Measurements from ENCODE around the gene KLHL3. TPM values are rescaled to one million over a fixed set of nuclear protein-coding genes. Genes with fewer than 3 reads are reported as not detected.

Gene KLHL3
- total and polyA plus RNA-seq, 9 of the 15 experiments (the other 6 are each of a cell fraction or from before 2014, with no cell fraction given): under 0.01 to 1.5 (median 0.22) TPM

- 0% methylated on average over 3 of the region's 3 CpGs for WGBS (ENCODE audit: insufficient coverage, low coverage, missing lambda C conversion rate)
- in situ Hi-C loops (cut with MboI): no loop called here
- TF ChIP-seq, protein P1, sequence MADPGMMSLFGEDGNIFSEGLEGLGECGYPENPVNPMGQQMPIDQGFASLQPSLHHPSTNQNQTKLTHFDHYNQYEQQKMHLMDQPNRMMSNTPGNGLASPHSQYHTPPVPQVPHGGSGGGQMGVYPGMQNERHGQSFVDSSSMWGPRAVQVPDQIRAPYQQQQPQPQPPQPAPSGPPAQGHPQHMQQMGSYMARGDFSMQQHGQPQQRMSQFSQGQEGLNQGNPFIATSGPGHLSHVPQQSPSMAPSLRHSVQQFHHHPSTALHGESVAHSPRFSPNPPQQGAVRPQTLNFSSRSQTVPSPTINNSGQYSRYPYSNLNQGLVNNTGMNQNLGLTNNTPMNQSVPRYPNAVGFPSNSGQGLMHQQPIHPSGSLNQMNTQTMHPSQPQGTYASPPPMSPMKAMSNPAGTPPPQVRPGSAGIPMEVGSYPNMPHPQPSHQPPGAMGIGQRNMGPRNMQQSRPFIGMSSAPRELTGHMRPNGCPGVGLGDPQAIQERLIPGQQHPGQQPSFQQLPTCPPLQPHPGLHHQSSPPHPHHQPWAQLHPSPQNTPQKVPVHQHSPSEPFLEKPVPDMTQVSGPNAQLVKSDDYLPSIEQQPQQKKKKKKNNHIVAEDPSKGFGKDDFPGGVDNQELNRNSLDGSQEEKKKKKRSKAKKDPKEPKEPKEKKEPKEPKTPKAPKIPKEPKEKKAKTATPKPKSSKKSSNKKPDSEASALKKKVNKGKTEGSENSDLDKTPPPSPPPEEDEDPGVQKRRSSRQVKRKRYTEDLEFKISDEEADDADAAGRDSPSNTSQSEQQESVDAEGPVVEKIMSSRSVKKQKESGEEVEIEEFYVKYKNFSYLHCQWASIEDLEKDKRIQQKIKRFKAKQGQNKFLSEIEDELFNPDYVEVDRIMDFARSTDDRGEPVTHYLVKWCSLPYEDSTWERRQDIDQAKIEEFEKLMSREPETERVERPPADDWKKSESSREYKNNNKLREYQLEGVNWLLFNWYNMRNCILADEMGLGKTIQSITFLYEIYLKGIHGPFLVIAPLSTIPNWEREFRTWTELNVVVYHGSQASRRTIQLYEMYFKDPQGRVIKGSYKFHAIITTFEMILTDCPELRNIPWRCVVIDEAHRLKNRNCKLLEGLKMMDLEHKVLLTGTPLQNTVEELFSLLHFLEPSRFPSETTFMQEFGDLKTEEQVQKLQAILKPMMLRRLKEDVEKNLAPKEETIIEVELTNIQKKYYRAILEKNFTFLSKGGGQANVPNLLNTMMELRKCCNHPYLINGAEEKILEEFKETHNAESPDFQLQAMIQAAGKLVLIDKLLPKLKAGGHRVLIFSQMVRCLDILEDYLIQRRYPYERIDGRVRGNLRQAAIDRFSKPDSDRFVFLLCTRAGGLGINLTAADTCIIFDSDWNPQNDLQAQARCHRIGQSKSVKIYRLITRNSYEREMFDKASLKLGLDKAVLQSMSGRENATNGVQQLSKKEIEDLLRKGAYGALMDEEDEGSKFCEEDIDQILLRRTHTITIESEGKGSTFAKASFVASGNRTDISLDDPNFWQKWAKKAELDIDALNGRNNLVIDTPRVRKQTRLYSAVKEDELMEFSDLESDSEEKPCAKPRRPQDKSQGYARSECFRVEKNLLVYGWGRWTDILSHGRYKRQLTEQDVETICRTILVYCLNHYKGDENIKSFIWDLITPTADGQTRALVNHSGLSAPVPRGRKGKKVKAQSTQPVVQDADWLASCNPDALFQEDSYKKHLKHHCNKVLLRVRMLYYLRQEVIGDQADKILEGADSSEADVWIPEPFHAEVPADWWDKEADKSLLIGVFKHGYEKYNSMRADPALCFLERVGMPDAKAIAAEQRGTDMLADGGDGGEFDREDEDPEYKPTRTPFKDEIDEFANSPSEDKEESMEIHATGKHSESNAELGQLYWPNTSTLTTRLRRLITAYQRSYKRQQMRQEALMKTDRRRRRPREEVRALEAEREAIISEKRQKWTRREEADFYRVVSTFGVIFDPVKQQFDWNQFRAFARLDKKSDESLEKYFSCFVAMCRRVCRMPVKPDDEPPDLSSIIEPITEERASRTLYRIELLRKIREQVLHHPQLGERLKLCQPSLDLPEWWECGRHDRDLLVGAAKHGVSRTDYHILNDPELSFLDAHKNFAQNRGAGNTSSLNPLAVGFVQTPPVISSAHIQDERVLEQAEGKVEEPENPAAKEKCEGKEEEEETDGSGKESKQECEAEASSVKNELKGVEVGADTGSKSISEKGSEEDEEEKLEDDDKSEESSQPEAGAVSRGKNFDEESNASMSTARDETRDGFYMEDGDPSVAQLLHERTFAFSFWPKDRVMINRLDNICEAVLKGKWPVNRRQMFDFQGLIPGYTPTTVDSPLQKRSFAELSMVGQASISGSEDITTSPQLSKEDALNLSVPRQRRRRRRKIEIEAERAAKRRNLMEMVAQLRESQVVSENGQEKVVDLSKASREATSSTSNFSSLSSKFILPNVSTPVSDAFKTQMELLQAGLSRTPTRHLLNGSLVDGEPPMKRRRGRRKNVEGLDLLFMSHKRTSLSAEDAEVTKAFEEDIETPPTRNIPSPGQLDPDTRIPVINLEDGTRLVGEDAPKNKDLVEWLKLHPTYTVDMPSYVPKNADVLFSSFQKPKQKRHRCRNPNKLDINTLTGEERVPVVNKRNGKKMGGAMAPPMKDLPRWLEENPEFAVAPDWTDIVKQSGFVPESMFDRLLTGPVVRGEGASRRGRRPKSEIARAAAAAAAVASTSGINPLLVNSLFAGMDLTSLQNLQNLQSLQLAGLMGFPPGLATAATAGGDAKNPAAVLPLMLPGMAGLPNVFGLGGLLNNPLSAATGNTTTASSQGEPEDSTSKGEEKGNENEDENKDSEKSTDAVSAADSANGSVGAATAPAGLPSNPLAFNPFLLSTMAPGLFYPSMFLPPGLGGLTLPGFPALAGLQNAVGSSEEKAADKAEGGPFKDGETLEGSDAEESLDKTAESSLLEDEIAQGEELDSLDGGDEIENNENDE (IDR thresholded peaks at IDR 0.05; ENCODE audit: low read depth, low read length): no peak
- TF ChIP-seq MEF2A (IDR thresholded peaks at IDR 0.05; ENCODE audit: control insufficient read depth, low read depth, low read length) (no peak), STAT5A (IDR thresholded peaks at IDR 0.05; ENCODE audit: borderline replicate concordance, low read length) (no peak), THRB (CRISPR knock-in tag; conservative IDR thresholded peaks at IDR 0.05) (no peak), MAX (CRISPR knock-in tag; IDR thresholded peaks at IDR 0.05) (no peak), ZKSCAN1 (IDR thresholded peaks at IDR 0.05; ENCODE audit: low read depth, low read length) (no peak)
- TF ChIP-seq, protein P2, sequence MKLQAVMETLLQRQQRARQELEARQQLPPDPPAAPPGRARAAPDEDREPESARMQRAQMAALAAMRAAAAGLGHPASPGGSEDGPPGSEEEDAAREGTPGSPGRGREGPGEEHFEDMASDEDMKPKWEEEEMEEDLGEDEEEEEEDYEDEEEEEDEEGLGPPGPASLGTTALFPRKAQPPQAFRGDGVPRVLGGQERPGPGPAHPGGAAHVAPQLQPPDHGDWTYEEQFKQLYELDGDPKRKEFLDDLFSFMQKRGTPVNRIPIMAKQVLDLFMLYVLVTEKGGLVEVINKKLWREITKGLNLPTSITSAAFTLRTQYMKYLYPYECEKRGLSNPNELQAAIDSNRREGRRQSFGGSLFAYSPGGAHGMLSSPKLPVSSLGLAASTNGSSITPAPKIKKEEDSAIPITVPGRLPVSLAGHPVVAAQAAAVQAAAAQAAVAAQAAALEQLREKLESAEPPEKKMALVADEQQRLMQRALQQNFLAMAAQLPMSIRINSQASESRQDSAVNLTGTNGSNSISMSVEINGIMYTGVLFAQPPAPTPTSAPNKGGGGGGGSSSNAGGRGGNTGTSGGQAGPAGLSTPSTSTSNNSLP (IDR thresholded peaks at IDR 0.05; ENCODE audit: borderline replicate concordance, low read depth, low read length): no peak
Observed at GRCh38 chr5:137602721-137603273, 133.1 kb downstream of the KLHL3 start.

More at GRCh38 chr5:137602721-137603273, 133.1 kb downstream of the KLHL3 start:
- no peak overlapping the region for H3K4me3 ChIP-seq
- no peaks in the 10 kb centered on the region for H3K9me1 ChIP-seq (ENCODE audit: control insufficient read depth, insufficient read depth, low read length)
- no peaks in the 10 kb centered on the region for H3K9me3 ChIP-seq (replicated peaks; ENCODE audit: control insufficient read depth, insufficient read depth, low read depth, low read length)
- ATAC-seq (no peak), DNase-seq (ENCODE audit: extremely low read depth in 1 of 4, low spot score in 3 of 4) (no peak), FAIRE-seq (no peak)
- H2AFZ ChIP-seq (ENCODE audit: low read depth, low read length): no peak overlapping the region
- no TSS peak for BruUV-seq (replicated peaks)
- H3K79me2 ChIP-seq (ENCODE audit: control insufficient read depth, insufficient read depth, low read length): no peaks in the 10 kb centered on the region
- ChIA-PET CTCF (ENCODE audit: low intra/inter-chr PET ratio) (no interaction called here), POLR2A (interaction anchor here (0.7 kb wide), 1 partner anchor 422 kb away, joined by 3 read pairs; no protein-coding TSS in a partner anchor)
- intact Hi-C loops (cut with micrococcal nuclease): no loop called here
- no peak overlapping the region for H3K4me2 ChIP-seq (ENCODE audit: insufficient read depth, low read length)
- H3K36me3 ChIP-seq (ENCODE audit: control insufficient read depth, insufficient read depth, low read length): no peaks in the 10 kb centered on the region
- peaks cover 6 to 44% of the 10 kb centered on the region in 2 experiments; a peak in 3 of 5 replicates for H3K27me3 ChIP-seq (ENCODE audit: control insufficient read depth in 2 of 2, insufficient read depth in 2 of 2, low read length in 2 of 2)
- H4K20me1 ChIP-seq (replicated peaks; ENCODE audit: control insufficient read depth, insufficient read depth, low read length): no peaks in the 10 kb centered on the region; the same call in 1 of the 2 replicates
- H3K9ac ChIP-seq (ENCODE audit: insufficient read depth in 1 of 2, low read depth in 2 of 2, low read length in 2 of 2): no peak overlapping the region
- H3K27ac ChIP-seq (ENCODE audit: extremely low read depth, low read depth, low read length): no peak overlapping the region
- H3K4me1 ChIP-seq (replicated peaks in 1 of 2; ENCODE audit: control insufficient read depth in 2 of 2, insufficient read depth in 2 of 2, low read length in 2 of 2): no peaks in the 10 kb centered on the region
